ENCODE measurements around the gene CPT1C.

DNA sequence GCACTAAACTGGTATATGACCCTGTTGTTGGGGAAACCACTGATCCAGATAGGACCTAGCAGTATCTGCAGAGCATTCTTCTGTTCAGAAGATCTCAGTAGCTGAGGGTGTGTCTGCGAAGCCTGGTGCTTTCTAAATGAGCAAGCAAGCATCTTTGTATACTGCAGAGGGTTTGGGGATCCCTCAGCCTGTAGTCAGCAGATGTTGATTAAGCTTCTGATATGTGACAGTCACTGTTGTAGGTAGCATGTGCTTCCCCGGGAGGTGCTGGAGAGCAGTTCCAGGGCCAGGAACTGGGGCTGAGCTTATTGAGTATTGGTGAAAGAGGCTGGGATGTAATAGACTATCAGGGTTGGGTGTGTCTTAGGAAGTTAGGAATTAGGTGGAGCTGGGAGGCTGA lies 47.5 kb upstream of the CPT1C start:
- TF ChIP-seq, protein P1, sequence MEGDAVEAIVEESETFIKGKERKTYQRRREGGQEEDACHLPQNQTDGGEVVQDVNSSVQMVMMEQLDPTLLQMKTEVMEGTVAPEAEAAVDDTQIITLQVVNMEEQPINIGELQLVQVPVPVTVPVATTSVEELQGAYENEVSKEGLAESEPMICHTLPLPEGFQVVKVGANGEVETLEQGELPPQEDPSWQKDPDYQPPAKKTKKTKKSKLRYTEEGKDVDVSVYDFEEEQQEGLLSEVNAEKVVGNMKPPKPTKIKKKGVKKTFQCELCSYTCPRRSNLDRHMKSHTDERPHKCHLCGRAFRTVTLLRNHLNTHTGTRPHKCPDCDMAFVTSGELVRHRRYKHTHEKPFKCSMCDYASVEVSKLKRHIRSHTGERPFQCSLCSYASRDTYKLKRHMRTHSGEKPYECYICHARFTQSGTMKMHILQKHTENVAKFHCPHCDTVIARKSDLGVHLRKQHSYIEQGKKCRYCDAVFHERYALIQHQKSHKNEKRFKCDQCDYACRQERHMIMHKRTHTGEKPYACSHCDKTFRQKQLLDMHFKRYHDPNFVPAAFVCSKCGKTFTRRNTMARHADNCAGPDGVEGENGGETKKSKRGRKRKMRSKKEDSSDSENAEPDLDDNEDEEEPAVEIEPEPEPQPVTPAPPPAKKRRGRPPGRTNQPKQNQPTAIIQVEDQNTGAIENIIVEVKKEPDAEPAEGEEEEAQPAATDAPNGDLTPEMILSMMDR (IDR thresholded peaks at IDR 0.05) = no peak
- TF ChIP-seq POLR2A (IDR thresholded peaks at IDR 0.05; ENCODE audit: low read length) (no peak), EP300 (IDR thresholded peaks at IDR 0.05) (no peak), RAD21 (conservative IDR thresholded peaks at IDR 0.05 in 1 of 2, IDR thresholded peaks at IDR 0.05 in 1 of 2) (no peak), JUNB (IDR thresholded peaks at IDR 0.05) (no peak)
